HCT116 (cell line): Measurements from ENCODE around the gene SYAP1. TPM values are rescaled to one million over a fixed set of nuclear protein-coding genes. Genes with fewer than 3 reads are reported as not detected.

Experiments used
- ATAC-seq: fragments of 200-7000 bp; cut with Tn5 transposase; 2 replicates; pipeline ENCODE4 v1.9.1; 2020; ENCODE audit warnings: mild to moderate bottlenecking, moderate library complexity
- Bru-seq: library from RNA; stranded (reverse); fragments of 400-500 nt; gene quantifications from one replicate; lab custom pipeline; 2021; lab: Mats Ljungman, UMichigan
- BruChase-seq, 2 experiments: library from RNA; stranded (reverse); fragments of 400-500 nt; gene quantifications; one replicate each; lab custom pipeline; 2021; lab: Mats Ljungman, UMichigan
- BruUV-seq: library from RNA; stranded (reverse); fragments of 400-500 nt; replicated peaks from 2 replicates; lab custom pipeline; 2021; lab: Mats Ljungman, UMichigan
- CTCF ChIA-PET: fragments of 300-600 bp; sonication (Branson Sonifier 250); formaldehyde crosslinking; loops from one replicate; lab custom pipeline; 2021; ENCODE audit warnings: antibody characterized with exemption; lab: Charles Lee
- POLR2A ChIA-PET: fragments of 300-600, 350-600 bp; sonication (Branson Sonifier 250); formaldehyde crosslinking; loops from one replicate; lab custom pipeline; 2021; ENCODE audit warnings: antibody characterized with exemption; lab: Charles Lee
- RAD21 ChIA-PET, 2 experiments: fragments of 300-600 bp; sonication (Branson Sonifier 250); formaldehyde crosslinking; loops; one replicate each; lab custom pipeline; 2023; ENCODE audit warnings: low total read pairs in 2 of 2; ENCODE audit not compliant: uncharacterized antibody in 2 of 2, unreplicated experiment in 2 of 2, low non-redundant PET in 1 of 2; lab: Charles Lee
- DNase-seq: peaks from one replicate; pipeline ENCODE4 v3.0.0-alpha.2; 2010; ENCODE audit warnings: low read depth, low spot score
- H2AFZ ChIP-seq: fragments of 200-600 bp; shearing (Covaris generic), sonication (generic); 2 replicates; pipeline ENCODE4 v1.6.1; 2017; ENCODE audit warnings: low read depth, mixed run types, mixed read lengths, antibody characterized with exemption, low read length; ENCODE audit not compliant: poor library complexity, severe bottlenecking
- H3K27ac ChIP-seq: 2 replicates; pipeline ENCODE4 v1.5.1; 2012; ENCODE audit warnings: low read depth, low read length
- H3K27me3 ChIP-seq: fragments of 200-600 bp; sonication (generic); 2 replicates; pipeline ENCODE4 v1.6.1; 2016; ENCODE audit warnings: mixed run types, low read length, mixed read lengths; ENCODE audit not compliant: insufficient read depth
- H3K36me3 ChIP-seq, 2 experiments: fragments of 200-500 bp in 1 of 2; fragments of 200-600 bp in 1 of 2; sonication (Bioruptor generic) in 1 of 2; sonication (generic) in 1 of 2; 2 replicates each; pipeline versions ENCODE4 v1.5.1 to v1.6.1; 2014 to 2016; ENCODE audit warnings: low read length in 2 of 2, inconsistent platforms in 1 of 2, mixed read lengths in 1 of 2, mixed run types in 1 of 2; ENCODE audit not compliant: insufficient read depth in 2 of 2, control insufficient read depth in 1 of 2
- H3K4me1 ChIP-seq, 2 experiments: fragments of 200-600 bp in 1 of 2; sonication (generic) in 1 of 2; 2 replicates each; pipeline versions ENCODE4 v1.5.1 to v1.6.1; 2012 to 2017; ENCODE audit warnings: low read length in 2 of 2, inconsistent platforms in 1 of 2, mild to moderate bottlenecking in 1 of 2, mixed read lengths in 1 of 2, mixed run types in 1 of 2, moderate library complexity in 1 of 2; ENCODE audit not compliant: insufficient read depth in 2 of 2, control insufficient read depth in 1 of 2
- H3K4me2 ChIP-seq: fragments of 200-600 bp; sonication (generic); 2 replicates; pipeline ENCODE4 v1.6.1; 2017; ENCODE audit warnings: mixed run types, low read length, mixed read lengths
- H3K4me3 ChIP-seq, 2 experiments: fragments of 200-600 bp in 1 of 2; sonication (generic) in 1 of 2; replicated peaks in 1 of 2; 2 replicates each; pipeline ENCODE4 v1.5.1; 2011 to 2016; ENCODE audit warnings: low read length in 2 of 2, control low read depth in 1 of 2, low read depth in 1 of 2, mild to moderate bottlenecking in 1 of 2, mixed read lengths in 1 of 2, mixed run types in 1 of 2
- H3K79me2 ChIP-seq: fragments of 200-600 bp; sonication (generic); 2 replicates; pipeline ENCODE4 v1.6.1; 2017; ENCODE audit warnings: mild to moderate bottlenecking, mixed run types, low read length, moderate library complexity, mixed read lengths; ENCODE audit not compliant: insufficient read depth
- H3K9ac ChIP-seq: fragments of 200-600 bp; sonication (generic); 2 replicates; pipeline ENCODE4 v1.6.1; 2016; ENCODE audit warnings: low read length, mixed read lengths
- H3K9me2 ChIP-seq: fragments of 200-600 bp; sonication (generic), shearing (Covaris generic); 2 replicates; pipeline ENCODE4 v1.6.1; 2017; ENCODE audit warnings: mixed run types, mild to moderate bottlenecking, moderate library complexity; ENCODE audit not compliant: insufficient read depth
- H3K9me3 ChIP-seq, 2 experiments: fragments of 200-500 bp in 1 of 2; fragments of 200-600 bp in 1 of 2; sonication (Bioruptor generic) in 1 of 2; sonication (generic) in 1 of 2; 2 replicates each; pipeline ENCODE4 v1.6.1; 2014 to 2017; ENCODE audit warnings: low read length in 2 of 2, mixed read lengths in 2 of 2, inconsistent platforms in 1 of 2, low read depth in 1 of 2, mild to moderate bottlenecking in 1 of 2, mixed run types in 1 of 2, moderate library complexity in 1 of 2; ENCODE audit not compliant: control insufficient read depth in 1 of 2, insufficient read depth in 1 of 2
- H4K20me1 ChIP-seq: fragments of 200-600 bp; sonication (generic), shearing (Covaris generic); 2 replicates; pipeline ENCODE4 v1.6.1; 2017; ENCODE audit warnings: mixed run types, mild to moderate bottlenecking, moderate library complexity; ENCODE audit not compliant: insufficient read depth
- CBX3 ChIP-seq: IDR thresholded peaks from 2 replicates; pipeline ENCODE4 v1.6.1; 2012; ENCODE audit warnings: low read depth
- EGR1 ChIP-seq: IDR thresholded peaks from 2 replicates; pipeline ENCODE4 v1.6.1; 2012; ENCODE audit warnings: low read depth
- JUND ChIP-seq: IDR thresholded peaks from 2 replicates; pipeline ENCODE4 v1.6.1; 2012
- POLR2A ChIP-seq: IDR thresholded peaks from 2 replicates; pipeline ENCODE4 v1.7.0; 2011; ENCODE audit warnings: borderline replicate concordance; ENCODE audit not compliant: insufficient read depth, insufficient read length; ENCODE audit errors: extremely low read depth
- POLR2AphosphoS5 ChIP-seq: IDR thresholded peaks from 2 replicates; pipeline ENCODE4 v1.6.1; 2011; ENCODE audit warnings: mild to moderate bottlenecking, low read depth, low read length, moderate library complexity
- SIN3A ChIP-seq: IDR thresholded peaks from 2 replicates; pipeline ENCODE4 v1.6.1; 2012; ENCODE audit warnings: low read depth
- SP1 ChIP-seq: IDR thresholded peaks from 2 replicates; pipeline ENCODE4 v1.6.1; 2012; ENCODE audit warnings: low read depth
- SRF ChIP-seq: IDR thresholded peaks from 2 replicates; pipeline ENCODE4 v1.6.1; 2012; ENCODE audit warnings: low read depth
- ZFX ChIP-seq: fragments of 450-650 bp; IDR thresholded peaks from 2 replicates; pipeline ENCODE4 v1.6.1; 2017
- intact Hi-C: fragments of 100-400 bp; cut with micrococcal nuclease; formaldehyde crosslinking; loops from 2 replicates; pipeline ENCODE4 v1.10.0; 2022
- long read RNA-seq: library from polyadenylated mRNA; unstranded; transcript quantifications from one replicate; pipeline ENCODE4 v2.0.0, GENCODE V29; 2021; ENCODE audit not compliant: unreplicated experiment
- polyA plus RNA-seq: library from polyadenylated mRNA; unstranded; fragments of >200 nt; gene quantifications from 2 replicates; pipeline ENCODE4 v1.2.1, GENCODE V29; 2012; ENCODE audit warnings: missing spikeins
- total RNA-seq: library from RNA; stranded (reverse); gene quantifications from one replicate; pipeline ENCODE4 v1.2.1, GENCODE V29; 2021; ENCODE audit not compliant: unreplicated experiment

Gene SYAP1, protein sequence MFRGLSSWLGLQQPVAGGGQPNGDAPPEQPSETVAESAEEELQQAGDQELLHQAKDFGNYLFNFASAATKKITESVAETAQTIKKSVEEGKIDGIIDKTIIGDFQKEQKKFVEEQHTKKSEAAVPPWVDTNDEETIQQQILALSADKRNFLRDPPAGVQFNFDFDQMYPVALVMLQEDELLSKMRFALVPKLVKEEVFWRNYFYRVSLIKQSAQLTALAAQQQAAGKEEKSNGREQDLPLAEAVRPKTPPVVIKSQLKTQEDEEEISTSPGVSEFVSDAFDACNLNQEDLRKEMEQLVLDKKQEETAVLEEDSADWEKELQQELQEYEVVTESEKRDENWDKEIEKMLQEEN
- total RNA-seq = 24.8 TPM
- polyA plus RNA-seq = 7.5 and 9.6 TPM in 2 replicates
- percentile 76 among the genes with signal in this experiment for Bru-seq, nascent RNA
- percentile 87 among the genes with signal in this experiment for BruChase-seq, experiment 1, labeled RNA remaining after a 6-hour chase
- BruChase-seq, experiment 2, labeled RNA remaining after a 2-hour chase = percentile 70 among the genes with signal in this experiment
- long read RNA-seq, full-length matches to known transcripts = 90 of 114 reads
- long read RNA-seq, partial matches to known transcripts = 12 of 114 reads
- long read RNA-seq, other reads (novel, unspliced or antisense) = 12 of 114 reads

- intact Hi-C loops = loop anchor here (10.0 kb wide), 1 partner anchor 865 kb away; the partner anchor contains the start of gene AP1S2
- RAD21 ChIA-PET = no interaction called here
- peak within 1 kb of the TSS; percentile 75 to 82 for H3K4me3 ChIP-seq
- peaks cover 50% of the 10 kb centered on the region for H3K79me2 ChIP-seq
- peaks cover 4 to 14% of the 10 kb centered on the region in 2 experiments; a peak in 1 of 4 replicates for H3K4me1 ChIP-seq
- CTCF ChIA-PET = no interaction called here
- no TSS peak for BruUV-seq
- peak within 1 kb of the TSS; percentile 77 for H3K27ac ChIP-seq
- H3K9ac ChIP-seq = peak within 1 kb of the TSS; percentile 86
- H4K20me1 ChIP-seq = no peaks in the 10 kb centered on the region
- no peak within 1 kb of the TSS for H2AFZ ChIP-seq
- POLR2A ChIA-PET = interaction anchor here (1.3 to 1.7 kb wide), 3 partner anchors 9 to 78 kb away, joined by 4 to 19 read pairs (median 5); no protein-coding TSS in a partner anchor
- H3K9me2 ChIP-seq = no peaks in the 10 kb centered on the region
- ATAC-seq = peak; percentile 96
- H3K9me3 ChIP-seq = no peaks in the 10 kb centered on the region
- DNase-seq = peak; percentile 93
- no peaks in the 10 kb centered on the region for H3K36me3 ChIP-seq
- H3K4me2 ChIP-seq = peak within 1 kb of the TSS; percentile 92
- TF ChIP-seq POLR2A (peak; percentile 86), SP1 (no peak), JUND (no peak), ZFX (peak; percentile 14; the same call in 1 of the 2 replicates), EGR1 (no peak), POLR2AphosphoS5 (peak; percentile 96), SIN3A (no peak), CBX3 (no peak), SRF (no peak)
- no peaks in the 10 kb centered on the region for H3K27me3 ChIP-seq
These were observed at the start of gene SYAP1 for GRCh38 chrX:16719334-16720084. Gene SYAP1, plus strand, starts transcription at chrX:16719612. Its CDS starts 113 bp downstream, at chrX:16719725.
